Measurements from ENCODE around the gene HEXD.

The HEXD gene

GRCh38 chr17:82394278-82394677 is 23.9 kb upstream of the HEXD start:
- no peak for DNase-seq (ENCODE audit: extremely low spot score)
- TF ChIP-seq HDGF (IDR thresholded peaks at IDR 0.05; ENCODE audit: borderline replicate concordance) (no peak), SP1 (IDR thresholded peaks at IDR 0.05) (no peak), PKNOX1 (IDR thresholded peaks at IDR 0.05) (no peak), CTBP1 (IDR thresholded peaks at IDR 0.05; ENCODE audit: borderline replicate concordance) (no peak), FOXA1 (IDR thresholded peaks at IDR 0.05) (no peak), ZNF384 (IDR thresholded peaks at IDR 0.05) (no peak), NFRKB (IDR thresholded peaks at IDR 0.05) (no peak), ELF4 (IDR thresholded peaks at IDR 0.05) (no peak), FOXK2 (IDR thresholded peaks at IDR 0.05) (no peak), FOXM1 (IDR thresholded peaks at IDR 0.05; ENCODE audit: borderline replicate concordance) (no peak), ARNT (IDR thresholded peaks at IDR 0.05) (no peak), L3MBTL2 (conservative IDR thresholded peaks at IDR 0.05) (no peak), SUZ12 (IDR thresholded peaks at IDR 0.05) (no peak)
- POLR2A ChIA-PET, result interaction anchor here (0.6 kb wide), 1 partner anchor 182 kb away, joined by 3 read pairs; no protein-coding TSS in a partner anchor
- CTCF ChIA-PET, result interaction anchor here (0.8 kb wide), 1 partner anchor 181 kb away, joined by 3 read pairs; no protein-coding TSS in a partner anchor

- POLR2A ChIA-PET, result no interaction called here
- no peak for DNase-seq (ENCODE audit: extremely low spot score)
- CTCF ChIA-PET, result no interaction called here
- TF ChIP-seq SP1 (IDR thresholded peaks at IDR 0.05) (no peak), ARNT (IDR thresholded peaks at IDR 0.05) (no peak), HDGF (IDR thresholded peaks at IDR 0.05; ENCODE audit: borderline replicate concordance) (no peak)
Measured at GRCh38 chr17:82396601-82397435, 21.3 kb upstream of the HEXD start.

- ChIA-PET POLR2A (no interaction called here), CTCF (no interaction called here)
- no peak for TF ChIP-seq LEF1 (IDR thresholded peaks at IDR 0.05; ENCODE audit: borderline replicate concordance)
- TF ChIP-seq FOXA1 (IDR thresholded peaks at IDR 0.05), result no peak
- TF ChIP-seq ARNT (IDR thresholded peaks at IDR 0.05), result no peak
- TF ChIP-seq HDGF (IDR thresholded peaks at IDR 0.05; ENCODE audit: borderline replicate concordance), result no peak
- no peak for TF ChIP-seq SUZ12 (IDR thresholded peaks at IDR 0.05)
- no peak for TF ChIP-seq ELF4 (IDR thresholded peaks at IDR 0.05)
- TF ChIP-seq TARDBP (IDR thresholded peaks at IDR 0.05), result no peak
- no peak for TF ChIP-seq SP1 (IDR thresholded peaks at IDR 0.05)
- no peak for TF ChIP-seq FOXK2 (IDR thresholded peaks at IDR 0.05)
- no peak for TF ChIP-seq PKNOX1 (IDR thresholded peaks at IDR 0.05)
- TF ChIP-seq FOXM1 (IDR thresholded peaks at IDR 0.05; ENCODE audit: borderline replicate concordance), result no peak
- DNase-seq (ENCODE audit: extremely low spot score), result no peak
Measured at GRCh38 chr17:82397449-82398335, 20.5 kb upstream of the HEXD start.

- POLR2A ChIA-PET, result no interaction called here
- no peak for DNase-seq (ENCODE audit: extremely low spot score)
- TF ChIP-seq LEF1 (IDR thresholded peaks at IDR 0.05; ENCODE audit: borderline replicate concordance) (no peak), FOXA1 (IDR thresholded peaks at IDR 0.05) (no peak), FOXM1 (IDR thresholded peaks at IDR 0.05; ENCODE audit: borderline replicate concordance) (no peak), ELF4 (IDR thresholded peaks at IDR 0.05) (no peak), HDGF (IDR thresholded peaks at IDR 0.05; ENCODE audit: borderline replicate concordance) (no peak), CTBP1 (IDR thresholded peaks at IDR 0.05; ENCODE audit: borderline replicate concordance) (no peak), ARNT (IDR thresholded peaks at IDR 0.05) (no peak), FOXK2 (IDR thresholded peaks at IDR 0.05) (no peak), SP1 (IDR thresholded peaks at IDR 0.05) (no peak), BHLHE40 (IDR thresholded peaks at IDR 0.05; ENCODE audit: borderline replicate concordance) (no peak), PKNOX1 (IDR thresholded peaks at IDR 0.05) (no peak), L3MBTL2 (conservative IDR thresholded peaks at IDR 0.05) (no peak), ZNF384 (IDR thresholded peaks at IDR 0.05) (no peak), TARDBP (IDR thresholded peaks at IDR 0.05) (no peak), SUZ12 (IDR thresholded peaks at IDR 0.05) (no peak)
- CTCF ChIA-PET, result no interaction called here
Measured at GRCh38 chr17:82399041-82399441, 19.1 kb upstream of the HEXD start.

- POLR2A ChIA-PET, result no interaction called here
- TF ChIP-seq FOXA1 (IDR thresholded peaks at IDR 0.05) (no peak), ELF4 (IDR thresholded peaks at IDR 0.05) (no peak), ARNT (IDR thresholded peaks at IDR 0.05) (no peak), BHLHE40 (IDR thresholded peaks at IDR 0.05; ENCODE audit: borderline replicate concordance) (no peak), FOXK2 (IDR thresholded peaks at IDR 0.05) (no peak), FOXM1 (IDR thresholded peaks at IDR 0.05; ENCODE audit: borderline replicate concordance) (no peak), PKNOX1 (IDR thresholded peaks at IDR 0.05) (no peak), CTBP1 (IDR thresholded peaks at IDR 0.05; ENCODE audit: borderline replicate concordance) (no peak), L3MBTL2 (conservative IDR thresholded peaks at IDR 0.05) (no peak), SP1 (IDR thresholded peaks at IDR 0.05) (no peak), NFRKB (IDR thresholded peaks at IDR 0.05) (no peak), LEF1 (IDR thresholded peaks at IDR 0.05; ENCODE audit: borderline replicate concordance) (no peak), SUZ12 (IDR thresholded peaks at IDR 0.05) (no peak)
- CTCF ChIA-PET, result interaction anchor here (0.6 kb wide), 2 partner anchors 48 to 50 kb away, joined by 3 read pairs; no protein-coding TSS in a partner anchor
- DNase-seq (ENCODE audit: extremely low spot score), result no peak
Measured at GRCh38 chr17:82399601-82400101, 18.5 kb upstream of the HEXD start.

All from HEK293T (cell line).